A673 (cell line): ENCODE measurements around the gene RBM20.

Source experiments
- EZH2 ChIP-seq: fragments of 200-600 bp; sonication (generic); IDR thresholded peaks from 2 replicates; pipeline ENCODE4 v1.6.1; 2017; ENCODE audit warnings: borderline replicate concordance, low read depth, mild to moderate bottlenecking, mixed read lengths, antibody characterized with exemption, low read length; ENCODE audit not compliant: poor library complexity, severe bottlenecking
- TF ChIP-seq, protein P1 (sequence below): fragments of 300-800, 200-600 bp; sonication (generic); conservative IDR thresholded peaks from 2 replicates; pipeline ENCODE4 v1.5.1; 2017; ENCODE audit warnings: low read depth, mild to moderate bottlenecking, antibody characterized with exemption, low read length, moderate library complexity, mixed read lengths

DNA sequence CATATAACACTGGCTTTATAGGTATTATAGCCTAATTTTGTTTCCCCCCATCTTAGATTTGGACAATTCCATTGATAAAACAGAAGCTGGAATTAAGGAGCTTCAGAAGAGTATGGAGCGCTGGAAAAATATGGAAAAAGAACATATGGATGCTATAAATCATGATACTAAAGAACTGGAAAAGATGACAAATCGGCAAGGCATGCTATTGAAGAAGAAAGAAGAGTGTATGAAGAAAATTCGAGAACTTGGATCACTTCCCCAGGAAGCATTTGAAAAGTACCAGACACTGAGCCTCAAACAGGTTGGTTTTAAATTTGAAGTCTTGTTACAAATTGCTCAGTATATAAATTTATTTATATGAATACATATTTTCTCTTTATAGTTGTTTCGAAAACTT lies 42.6 kb upstream of the RBM20 start:
- TF ChIP-seq, protein P1, sequence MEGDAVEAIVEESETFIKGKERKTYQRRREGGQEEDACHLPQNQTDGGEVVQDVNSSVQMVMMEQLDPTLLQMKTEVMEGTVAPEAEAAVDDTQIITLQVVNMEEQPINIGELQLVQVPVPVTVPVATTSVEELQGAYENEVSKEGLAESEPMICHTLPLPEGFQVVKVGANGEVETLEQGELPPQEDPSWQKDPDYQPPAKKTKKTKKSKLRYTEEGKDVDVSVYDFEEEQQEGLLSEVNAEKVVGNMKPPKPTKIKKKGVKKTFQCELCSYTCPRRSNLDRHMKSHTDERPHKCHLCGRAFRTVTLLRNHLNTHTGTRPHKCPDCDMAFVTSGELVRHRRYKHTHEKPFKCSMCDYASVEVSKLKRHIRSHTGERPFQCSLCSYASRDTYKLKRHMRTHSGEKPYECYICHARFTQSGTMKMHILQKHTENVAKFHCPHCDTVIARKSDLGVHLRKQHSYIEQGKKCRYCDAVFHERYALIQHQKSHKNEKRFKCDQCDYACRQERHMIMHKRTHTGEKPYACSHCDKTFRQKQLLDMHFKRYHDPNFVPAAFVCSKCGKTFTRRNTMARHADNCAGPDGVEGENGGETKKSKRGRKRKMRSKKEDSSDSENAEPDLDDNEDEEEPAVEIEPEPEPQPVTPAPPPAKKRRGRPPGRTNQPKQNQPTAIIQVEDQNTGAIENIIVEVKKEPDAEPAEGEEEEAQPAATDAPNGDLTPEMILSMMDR = no peak
- TF ChIP-seq EZH2 = no peak
